RWPE2 (cell line): ENCODE data around the gene IL1RAPL1.

Experiments used
- ATAC-seq: fragments of 200-7000 bp; cut with Tn5 transposase; 3 replicates; pipeline ENCODE4 v1.9.1; 2021; ENCODE audit warnings: low read depth
- DNase-seq: peaks from one replicate; pipeline ENCODE4 v3.0.0-alpha.2; 2020; ENCODE audit warnings: low spot score
- H3K27ac ChIP-seq: fragments of 450-650 bp; 2 replicates; pipeline ENCODE4 v1.5.1; 2017; ENCODE audit warnings: mild to moderate bottlenecking; ENCODE audit not compliant: poor library complexity, severe bottlenecking
- H3K27me3 ChIP-seq: fragments of 250-450 bp; sonication (Bioruptor Pico); 2 replicates; pipeline ENCODE4 v1.5.1; 2021; ENCODE audit warnings: mild to moderate bottlenecking, moderate library complexity; ENCODE audit not compliant: insufficient read depth, poor library complexity, severe bottlenecking
- H3K36me3 ChIP-seq: fragments of 250-450 bp; sonication (Bioruptor Pico); 2 replicates; pipeline ENCODE4 v1.5.1; 2020; ENCODE audit warnings: low read depth, mild to moderate bottlenecking, moderate library complexity
- H3K4me1 ChIP-seq: fragments of 250-450 bp; sonication (Bioruptor Pico); 2 replicates; pipeline ENCODE4 v1.5.1; 2021; ENCODE audit warnings: mild to moderate bottlenecking, moderate library complexity; ENCODE audit not compliant: insufficient read depth, poor library complexity, severe bottlenecking
- H3K4me3 ChIP-seq: fragments of 250-450 bp; sonication (Bioruptor Pico); 2 replicates; pipeline ENCODE4 v1.5.1; 2021; ENCODE audit warnings: mild to moderate bottlenecking, moderate library complexity; ENCODE audit not compliant: severe bottlenecking
- H3K9me3 ChIP-seq: fragments of 250-450 bp; sonication (Bioruptor Pico); 2 replicates; pipeline ENCODE4 v1.5.1; 2021; ENCODE audit warnings: mild to moderate bottlenecking, moderate library complexity; ENCODE audit not compliant: severe bottlenecking
- CTCF ChIP-seq: fragments of 450-650 bp; IDR thresholded peaks from one replicate; pipeline ENCODE4 v1.5.1; 2017; ENCODE audit warnings: mild to moderate bottlenecking, moderate library complexity; ENCODE audit not compliant: poor library complexity, severe bottlenecking

The IL1RAPL1 gene

GRCh38 chrX:28697732-28698131, 110.5 kb downstream of the IL1RAPL1 start:
- Histone ChIP-seq H3K9me3 (no peaks in the 10 kb centered on the region), H3K4me1 (no peaks in the 10 kb centered on the region), H3K4me3 (no peak overlapping the region), H3K27ac (no peak overlapping the region), H3K27me3 (no peaks in the 10 kb centered on the region), H3K36me3 (no peaks in the 10 kb centered on the region)
- DNase-seq (no peak), ATAC-seq (no peak)
- TF ChIP-seq CTCF: no peak

GRCh38 chrX:28701222-28701621, 114.0 kb downstream of the IL1RAPL1 start:
- Histone ChIP-seq H3K36me3 (no peaks in the 10 kb centered on the region), H3K27ac (no peak overlapping the region), H3K4me3 (no peak overlapping the region), H3K9me3 (no peaks in the 10 kb centered on the region), H3K27me3 (no peaks in the 10 kb centered on the region), H3K4me1 (no peaks in the 10 kb centered on the region)
- no peak for DNase-seq
- TF ChIP-seq CTCF: peak; percentile 16
- no peak for ATAC-seq

- no peaks in the 10 kb centered on the region for H3K9me3 ChIP-seq
- no peak overlapping the region for H3K27ac ChIP-seq
- no peak for TF ChIP-seq CTCF
- no peak overlapping the region for H3K4me3 ChIP-seq
- ATAC-seq: no peak
- no peaks in the 10 kb centered on the region for H3K27me3 ChIP-seq
- H3K4me1 ChIP-seq: no peaks in the 10 kb centered on the region
- no peaks in the 10 kb centered on the region for H3K36me3 ChIP-seq
- DNase-seq: no peak
Measured at GRCh38 chrX:28706964-28707363, 119.7 kb downstream of the IL1RAPL1 start.

GRCh38 chrX:28709421-28709820, 122.2 kb downstream of the IL1RAPL1 start:
- no peaks in the 10 kb centered on the region for H3K9me3 ChIP-seq
- H3K36me3 ChIP-seq: no peaks in the 10 kb centered on the region
- no peak overlapping the region for H3K4me3 ChIP-seq
- H3K27me3 ChIP-seq: no peaks in the 10 kb centered on the region
- no peaks in the 10 kb centered on the region for H3K4me1 ChIP-seq
- no peak for DNase-seq
- ATAC-seq: no peak
- no peak for TF ChIP-seq CTCF
- H3K27ac ChIP-seq: no peak overlapping the region

GRCh38 chrX:28717864-28718263, 130.6 kb downstream of the IL1RAPL1 start:
- H3K27ac ChIP-seq: no peak overlapping the region
- TF ChIP-seq CTCF: no peak
- DNase-seq (no peak), ATAC-seq (no peak)
- H3K9me3 ChIP-seq: no peaks in the 10 kb centered on the region
- no peak overlapping the region for H3K4me3 ChIP-seq
- H3K27me3 ChIP-seq: no peaks in the 10 kb centered on the region
- no peaks in the 10 kb centered on the region for H3K36me3 ChIP-seq
- no peaks in the 10 kb centered on the region for H3K4me1 ChIP-seq
